ENCODE measurements around the gene LRRC2.
"Not testable (repeated sequence)": the region's sequence is repeated elsewhere in the genome, so short reads cannot be mapped to it uniquely, and the experiment has no call there.

LRRC2 gene

GRCh38 chr3:46551615-46552014, 14.5 kb downstream of the LRRC2 start:
- no peak for FAIRE-seq

GRCh38 chr3:46549989-46550388, 16.1 kb downstream of the LRRC2 start:
- no peak for FAIRE-seq

DNA sequence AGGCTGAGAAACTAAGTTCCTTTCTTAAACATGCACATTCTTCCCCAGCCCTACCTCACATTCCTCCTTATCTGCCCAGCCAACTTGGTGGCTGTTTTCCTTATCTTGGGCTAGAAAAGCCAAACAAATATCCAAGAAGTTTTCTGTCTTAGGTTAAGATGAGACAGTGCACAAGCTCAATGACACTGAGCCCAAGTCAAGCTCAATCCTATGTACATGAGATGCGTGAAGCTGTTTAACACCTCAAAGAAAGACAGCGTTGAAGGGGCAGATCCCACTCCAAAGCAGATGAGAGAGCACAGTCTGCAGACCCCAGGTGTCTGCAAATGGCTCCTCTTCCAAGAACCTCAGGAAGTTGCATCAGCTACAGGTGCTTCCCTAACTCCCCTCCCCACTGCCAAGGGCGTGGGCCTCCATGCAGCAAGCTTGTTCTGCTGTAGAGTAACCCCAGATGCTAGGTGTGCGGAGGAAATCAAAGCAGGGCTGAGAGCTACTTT, 16.6 kb downstream of the LRRC2 start:
- FAIRE-seq: no peak

- FAIRE-seq: not testable (repeated sequence)
Measured at GRCh38 chr3:46548611-46549010, 17.5 kb downstream of the LRRC2 start.

DNA sequence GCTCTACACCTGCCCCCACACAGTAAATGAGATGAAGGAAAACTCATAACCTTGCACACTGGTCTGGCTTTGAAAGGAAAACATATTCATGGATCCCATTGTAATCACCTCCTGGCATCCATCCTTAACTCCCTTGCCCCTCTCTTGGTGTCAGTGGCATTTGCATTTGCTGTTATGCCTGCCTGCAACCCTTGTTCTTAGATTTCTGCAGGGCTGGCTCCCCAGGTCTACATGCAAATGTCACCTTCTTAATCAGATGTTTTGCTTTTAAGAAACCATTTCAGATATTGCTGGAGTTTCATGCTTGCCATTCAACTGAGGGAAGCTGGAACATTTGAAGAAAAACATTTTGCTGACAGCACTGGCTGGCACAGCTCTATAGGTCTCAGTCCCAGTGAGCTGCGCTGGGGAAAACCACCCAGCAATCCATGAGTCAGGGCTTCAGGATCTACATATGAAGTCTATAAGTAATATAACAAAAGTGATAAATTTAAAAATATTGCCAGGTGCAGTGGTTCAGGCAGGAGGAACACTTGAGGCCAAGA, 19.1 kb downstream of the LRRC2 start:
- no peak for FAIRE-seq

DNA sequence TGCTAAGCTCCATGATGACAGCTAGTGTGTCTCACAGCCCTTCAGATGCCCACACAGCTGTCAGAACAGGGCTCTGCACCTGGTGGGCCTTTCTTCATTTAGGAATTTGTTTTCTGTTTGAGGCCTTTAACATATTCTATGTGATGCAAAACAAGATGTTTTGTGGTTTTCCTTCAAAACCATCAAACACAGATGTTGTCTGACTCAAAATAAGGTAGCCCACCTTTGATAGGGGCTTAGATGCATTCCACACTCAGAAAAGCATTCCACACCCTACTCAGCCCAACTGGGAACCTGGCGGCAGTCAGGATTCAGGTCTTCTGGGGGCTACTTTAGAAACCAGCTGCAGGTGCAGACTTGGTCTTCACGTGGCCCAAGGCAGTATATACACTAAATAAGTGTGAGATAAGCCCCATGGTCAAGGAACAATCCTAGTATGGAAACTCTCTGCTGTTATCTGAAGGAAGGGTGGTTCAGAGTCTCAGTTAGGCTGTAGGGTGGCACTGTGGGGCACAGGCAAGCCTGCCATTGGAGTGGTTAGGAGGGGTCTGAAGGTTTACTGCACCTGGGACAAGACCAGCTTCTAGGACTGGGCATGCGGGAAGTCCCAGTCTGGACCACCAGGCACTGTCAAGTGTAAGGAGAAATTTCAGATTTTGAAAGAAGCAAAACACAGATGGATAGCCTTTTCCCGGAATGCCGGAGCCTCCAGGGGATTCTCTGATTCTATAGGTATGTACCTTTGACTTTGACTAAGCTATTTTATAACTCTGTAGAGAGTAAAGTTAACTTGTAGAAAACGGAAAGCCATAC, 20.1 kb downstream of the LRRC2 start:
- no peak for FAIRE-seq

GRCh38 chr3:46544771-46545503, 21.2 kb downstream of the LRRC2 start:
- FAIRE-seq: no peak

GRCh38 chr3:46542801-46543201, 23.3 kb downstream of the LRRC2 start:
- FAIRE-seq: no peak

DNA sequence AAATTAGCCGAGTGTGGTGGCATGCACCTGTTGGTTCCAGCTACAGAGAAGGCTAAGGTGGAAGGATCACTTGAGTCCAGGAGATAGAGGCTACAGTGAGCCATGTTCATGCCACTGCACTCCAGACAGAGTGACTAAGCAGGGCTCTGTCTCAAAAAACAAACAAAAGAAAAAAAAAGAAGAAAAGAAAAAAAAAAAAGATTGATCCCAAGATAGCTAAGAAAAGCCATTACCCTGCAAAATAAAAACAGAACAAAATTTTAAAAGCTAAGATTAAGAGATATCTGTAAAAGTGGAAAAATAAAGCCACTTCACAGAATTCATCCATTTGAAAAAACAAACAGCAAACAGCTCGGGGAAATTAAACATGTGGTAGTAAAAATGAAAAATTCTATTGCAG, 23.8 kb downstream of the LRRC2 start:
- no peak for FAIRE-seq

DNA sequence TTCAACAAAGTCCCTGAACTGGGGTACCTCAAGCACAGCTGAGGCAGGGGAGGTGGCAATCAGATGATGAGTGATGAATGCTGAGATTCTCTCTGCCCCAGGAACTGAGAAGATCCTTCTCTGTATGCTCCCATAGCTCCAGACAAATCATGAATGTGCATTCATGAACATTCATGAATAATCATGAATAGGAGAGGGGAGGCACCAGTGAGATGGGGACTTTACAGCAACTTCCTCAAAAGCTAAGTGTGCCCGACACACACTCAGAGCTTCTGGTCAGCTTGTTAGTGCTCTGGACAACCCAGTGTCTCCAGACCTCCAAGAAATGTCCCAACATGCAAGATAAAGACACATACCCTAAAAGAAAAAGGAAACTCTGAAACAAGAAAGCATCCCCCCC, 24.3 kb downstream of the LRRC2 start:
- no peak for FAIRE-seq

GRCh38 chr3:46540550-46540949, 25.6 kb downstream of the LRRC2 start:
- no peak for FAIRE-seq

- no peak for FAIRE-seq
Measured at GRCh38 chr3:46539443-46540005, 26.6 kb downstream of the LRRC2 start.

GRCh38 chr3:46538803-46539442, 27.2 kb downstream of the LRRC2 start:
- no peak for FAIRE-seq

- FAIRE-seq: not testable (repeated sequence)
Measured at GRCh38 chr3:46538425-46538802, 27.7 kb downstream of the LRRC2 start.

DNA sequence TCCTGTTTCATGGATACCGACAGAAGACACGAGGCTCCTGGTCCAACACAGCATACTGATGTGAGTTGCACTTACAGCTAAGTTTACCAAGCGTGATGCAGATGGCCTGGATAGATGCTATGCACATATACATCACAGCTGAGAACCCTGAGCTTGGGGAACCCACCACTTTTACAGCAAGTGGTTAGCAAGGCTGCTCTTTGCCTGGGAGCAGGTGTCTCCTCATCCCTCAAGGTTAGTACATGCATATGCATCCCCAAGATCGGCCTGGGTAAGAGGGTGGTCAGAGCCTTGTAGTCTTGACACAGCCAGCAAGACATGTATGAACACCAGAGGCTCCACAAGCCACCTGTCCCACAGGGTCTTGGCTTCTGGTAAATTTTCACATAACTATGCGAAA, 28.3 kb downstream of the LRRC2 start:
- no peak for FAIRE-seq

- no peak for FAIRE-seq
Measured at GRCh38 chr3:46537316-46537715, 28.8 kb downstream of the LRRC2 start.

- FAIRE-seq: no peak
Measured at GRCh38 chr3:46536758-46537157, 29.3 kb downstream of the LRRC2 start.

GRCh38 chr3:46535746-46536145, 30.4 kb downstream of the LRRC2 start:
- no peak for FAIRE-seq

DNA sequence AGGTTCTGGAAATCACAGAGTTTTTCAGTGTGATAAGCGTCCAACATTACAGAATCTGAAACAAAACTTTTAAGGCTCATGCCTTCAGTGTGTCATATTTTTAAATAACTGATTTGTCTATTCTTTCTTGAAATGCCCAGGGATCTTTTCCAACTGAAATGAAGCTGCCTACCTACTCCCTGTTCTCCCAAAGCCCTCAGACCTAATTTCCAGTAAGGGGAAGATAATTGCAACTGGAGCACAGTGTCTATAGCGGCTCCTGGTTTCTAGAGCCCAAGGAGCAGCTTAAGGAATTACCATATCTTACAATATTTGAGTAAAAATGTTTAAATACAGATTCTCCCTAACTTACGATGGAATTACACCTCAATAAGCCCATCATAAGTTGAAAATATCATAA, 33.0 kb downstream of the LRRC2 start:
- FAIRE-seq: no peak

DNA sequence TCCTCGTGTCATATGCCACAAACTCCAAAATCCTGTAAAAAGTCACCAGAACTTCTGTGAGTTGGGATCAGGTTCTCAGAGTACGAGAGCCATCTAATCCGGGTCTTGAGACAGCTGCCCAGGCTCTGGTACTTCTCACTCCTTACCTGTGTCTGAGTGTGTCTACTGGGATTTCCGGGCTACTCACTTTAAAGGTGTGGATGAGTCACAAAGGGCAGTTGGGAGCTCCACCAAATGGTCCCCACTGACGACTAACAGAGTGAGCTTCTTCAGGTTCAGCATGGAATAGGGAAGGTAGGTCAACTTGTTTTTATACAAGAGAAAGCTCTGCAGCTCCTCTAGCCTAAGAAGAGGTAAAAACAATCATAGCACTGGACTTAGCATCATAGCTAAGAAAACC, 38.9 kb downstream of the LRRC2 start:
- FAIRE-seq: no peak

DNA sequence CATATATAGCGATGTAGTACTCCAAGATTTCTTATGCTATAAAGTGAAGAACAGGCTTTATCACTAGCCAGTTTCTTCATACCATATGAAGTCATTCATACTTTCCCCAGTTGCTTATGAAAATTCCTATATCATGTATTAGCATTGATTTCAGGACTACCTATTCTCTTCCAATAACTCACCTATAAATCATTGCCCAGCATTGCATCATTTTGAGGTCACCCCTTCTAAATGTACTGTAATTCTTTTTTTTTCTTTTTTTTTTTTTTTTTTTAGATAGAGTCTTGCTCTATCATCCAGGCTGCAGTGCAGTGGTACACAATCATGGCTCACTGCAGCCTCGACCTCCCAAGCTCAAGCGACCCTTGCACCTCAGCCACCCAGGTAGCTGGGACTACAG, 41.3 kb downstream of the LRRC2 start:
- FAIRE-seq: no peak

- FAIRE-seq: no peak
Measured at GRCh38 chr3:46524008-46524407, 42.1 kb downstream of the LRRC2 start.

DNA sequence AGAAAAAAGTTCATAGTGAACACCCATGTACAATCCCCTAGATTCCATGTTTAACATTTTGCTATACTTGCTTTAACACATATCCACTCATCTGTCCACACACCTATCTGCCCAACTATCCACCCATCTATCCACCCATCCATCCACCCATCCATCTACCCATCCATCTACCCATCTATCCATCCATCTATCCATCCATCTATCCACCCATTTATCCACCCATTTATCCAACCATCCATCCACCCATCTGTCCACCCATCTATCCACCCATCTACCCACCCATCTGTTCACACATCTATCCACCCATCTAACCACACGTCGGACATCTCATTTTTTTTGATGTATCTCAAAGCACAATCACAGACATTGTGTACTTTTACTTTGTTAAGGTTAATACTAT, 42.5 kb downstream of the LRRC2 start:
- no peak for FAIRE-seq
